Choroid plexus epithelial cell (primary cell): ENCODE measurements around the gene EEF1E1.

Experiments used
- DNase-seq: peaks from one replicate; pipeline ENCODE4 v3.0.0-alpha.2; 2010; ENCODE audit warnings: low read depth
- H3K4me3 ChIP-seq: 2 replicates; pipeline ENCODE4 v1.5.1; 2011; ENCODE audit warnings: low read depth, mild to moderate bottlenecking, control low read depth, low read length, moderate library complexity
- TF ChIP-seq, protein P1 (sequence below): conservative IDR thresholded peaks from 2 replicates; pipeline ENCODE4 v1.5.1; 2011; ENCODE audit warnings: low read depth, mild to moderate bottlenecking, control low read depth, inconsistent platforms, low read length, moderate library complexity

The EEF1E1 gene

GRCh38 chr6:8082572-8082953, 19.8 kb downstream of the EEF1E1 start:
- no peak overlapping the region for H3K4me3 ChIP-seq
- TF ChIP-seq, protein P1, sequence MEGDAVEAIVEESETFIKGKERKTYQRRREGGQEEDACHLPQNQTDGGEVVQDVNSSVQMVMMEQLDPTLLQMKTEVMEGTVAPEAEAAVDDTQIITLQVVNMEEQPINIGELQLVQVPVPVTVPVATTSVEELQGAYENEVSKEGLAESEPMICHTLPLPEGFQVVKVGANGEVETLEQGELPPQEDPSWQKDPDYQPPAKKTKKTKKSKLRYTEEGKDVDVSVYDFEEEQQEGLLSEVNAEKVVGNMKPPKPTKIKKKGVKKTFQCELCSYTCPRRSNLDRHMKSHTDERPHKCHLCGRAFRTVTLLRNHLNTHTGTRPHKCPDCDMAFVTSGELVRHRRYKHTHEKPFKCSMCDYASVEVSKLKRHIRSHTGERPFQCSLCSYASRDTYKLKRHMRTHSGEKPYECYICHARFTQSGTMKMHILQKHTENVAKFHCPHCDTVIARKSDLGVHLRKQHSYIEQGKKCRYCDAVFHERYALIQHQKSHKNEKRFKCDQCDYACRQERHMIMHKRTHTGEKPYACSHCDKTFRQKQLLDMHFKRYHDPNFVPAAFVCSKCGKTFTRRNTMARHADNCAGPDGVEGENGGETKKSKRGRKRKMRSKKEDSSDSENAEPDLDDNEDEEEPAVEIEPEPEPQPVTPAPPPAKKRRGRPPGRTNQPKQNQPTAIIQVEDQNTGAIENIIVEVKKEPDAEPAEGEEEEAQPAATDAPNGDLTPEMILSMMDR = no peak
- DNase-seq = no peak

GRCh38 chr6:8080362-8081151, 21.8 kb downstream of the EEF1E1 start:
- peak; percentile 84 for DNase-seq
- TF ChIP-seq, protein P1 = no peak
- no peak overlapping the region for H3K4me3 ChIP-seq

DNA sequence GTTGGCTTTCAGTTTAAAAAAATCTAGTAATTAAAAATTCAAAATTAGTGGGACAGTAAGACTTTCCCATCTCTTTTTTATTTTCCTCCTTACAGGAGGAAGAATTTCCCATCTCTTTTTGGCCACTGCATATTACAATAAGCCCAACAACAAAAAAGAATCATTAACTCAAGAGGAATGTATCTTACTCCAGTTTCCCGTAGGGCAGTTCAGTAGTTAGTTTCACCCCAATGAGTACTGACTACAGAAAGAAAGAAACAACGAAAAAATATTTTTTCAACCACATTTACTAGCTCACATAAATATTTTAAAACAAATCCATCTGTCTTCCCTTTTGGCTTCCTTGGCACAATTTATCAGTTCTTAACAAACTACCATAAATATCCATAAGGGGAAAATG, 23.2 kb downstream of the EEF1E1 start:
- DNase-seq = no peak
- TF ChIP-seq, protein P1 = no peak
- H3K4me3 ChIP-seq = no peak overlapping the region

GRCh38 chr6:8077991-8078390, 24.4 kb downstream of the EEF1E1 start:
- H3K4me3 ChIP-seq = no peak overlapping the region
- DNase-seq = no peak
- TF ChIP-seq, protein P1 = no peak

DNA sequence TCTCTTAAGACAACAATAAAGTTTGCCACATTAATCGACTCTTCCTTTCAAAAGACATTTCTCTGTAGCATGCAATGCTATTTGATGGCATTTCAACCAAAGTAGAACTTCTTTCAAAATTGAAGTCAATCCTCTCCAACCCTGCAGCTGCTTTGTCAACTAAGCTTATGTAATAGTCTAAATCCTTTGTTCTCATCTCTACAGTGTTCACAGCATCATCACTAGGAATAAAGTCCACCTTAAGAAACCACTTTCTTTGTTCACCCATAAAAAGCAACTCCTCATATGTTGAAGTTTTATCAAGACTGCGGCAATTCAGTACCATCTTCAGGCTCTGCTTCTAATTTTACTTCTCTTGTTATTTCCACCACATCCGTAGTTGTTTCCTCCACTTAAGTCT, 26.6 kb downstream of the EEF1E1 start:
- no peak overlapping the region for H3K4me3 ChIP-seq
- DNase-seq = no peak
- TF ChIP-seq, protein P1 = no peak

- no peak for DNase-seq
- TF ChIP-seq, protein P1 = no peak
- no peak overlapping the region for H3K4me3 ChIP-seq
Observed at GRCh38 chr6:8075185-8075584, 27.2 kb downstream of the EEF1E1 start.

DNA sequence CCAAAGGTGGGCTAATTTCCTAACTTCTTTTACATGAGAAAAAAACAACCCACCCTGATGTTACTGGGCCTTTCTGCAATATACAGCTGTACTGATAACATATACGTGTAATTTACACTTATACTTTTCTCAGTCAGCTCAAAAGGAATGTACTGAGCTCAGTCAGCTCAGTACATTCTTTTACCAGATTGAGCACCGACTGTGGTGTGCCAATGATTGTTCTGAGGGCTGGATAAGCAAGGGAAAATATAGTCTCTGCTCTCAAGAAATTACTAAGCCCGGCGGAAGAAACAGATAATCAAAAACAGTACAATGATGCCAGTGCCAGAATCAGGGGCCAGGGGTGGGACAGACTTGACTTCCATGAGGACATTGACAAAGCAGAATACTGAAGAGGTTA, 28.1 kb downstream of the EEF1E1 start:
- TF ChIP-seq, protein P1 = no peak
- H3K4me3 ChIP-seq = no peak overlapping the region
- DNase-seq = peak; percentile 53
